ENCODE data around the gene CDO1. TPM values are rescaled to one million over a fixed set of nuclear protein-coding genes. Genes with fewer than 3 reads are reported as not detected.

The CDO1 gene
- polyA plus RNA-seq, 1 donor (not counting 4 experiments of a cell fraction or from before 2014, with no cell fraction given), result not detected

DNA sequence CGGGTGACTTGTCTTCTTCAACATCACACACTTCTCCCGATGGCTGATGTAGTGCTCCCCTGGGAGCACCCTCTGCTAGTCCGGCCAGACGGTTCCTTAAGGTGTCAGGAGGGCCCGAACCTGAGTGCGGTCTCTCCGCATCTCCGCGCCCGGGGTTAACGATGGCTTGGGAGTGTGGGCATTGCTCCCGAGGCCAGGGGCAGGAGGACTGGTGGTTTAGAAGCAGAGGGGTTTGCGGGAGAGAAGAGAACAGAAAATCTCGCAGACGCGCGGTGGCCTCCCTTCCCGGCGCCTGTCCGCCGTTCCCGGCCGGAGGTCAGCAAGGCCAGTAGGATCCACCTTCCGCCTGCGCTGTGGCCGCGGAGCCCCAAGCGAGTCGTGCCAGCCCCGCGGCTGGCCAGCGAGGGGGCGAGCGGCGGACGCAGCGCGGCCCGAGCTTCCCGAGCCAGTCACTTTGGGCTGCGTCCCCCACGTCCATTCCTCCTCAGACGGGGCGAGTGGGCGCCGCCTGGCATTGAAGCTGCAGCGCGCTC lies 700 bp downstream of the CDO1 start:
- FAIRE-seq, result no peak
- no peaks in the 10 kb centered on the region for H3K79me2 ChIP-seq (ENCODE audit: control insufficient read depth, insufficient read depth, low read length)
- H3K27me3 ChIP-seq (ENCODE audit: control insufficient read depth, extremely low read depth, insufficient read depth, low read length), result peaks cover 50% of the 10 kb centered on the region
- no peaks in the 10 kb centered on the region for H4K20me1 ChIP-seq (ENCODE audit: control insufficient read depth, extremely low read depth, insufficient read depth, low read length)
- H3K9me3 ChIP-seq (ENCODE audit: control insufficient read depth, low read depth, low read length), result no peaks in the 10 kb centered on the region
- H3K9ac ChIP-seq (ENCODE audit: control insufficient read depth, extremely low read depth, insufficient read depth, low read length), result no peak overlapping the region
- H3K4me3 ChIP-seq (ENCODE audit: control insufficient read depth in 2 of 3, extremely low read depth in 1 of 3, insufficient read depth in 2 of 3, low read depth in 1 of 3, low read length in 3 of 3), result peak overlapping the region in 2 of 3 experiments; percentile 22 to 46
- dilution Hi-C loops (cut with MboI; ENCODE audit: extremely low pct_ligation_motif_present, low sequenced_read_pairs), result no loop called here
- no peak overlapping the region for H3K27ac ChIP-seq (ENCODE audit: control insufficient read depth, insufficient read depth, low read length)
- H3K9me1 ChIP-seq (ENCODE audit: control insufficient read depth, extremely low read depth, insufficient read depth, low read length), result no peaks in the 10 kb centered on the region
- H3K36me3 ChIP-seq (ENCODE audit: control insufficient read depth in 2 of 2, extremely low read depth in 1 of 2, insufficient read depth in 2 of 2, low read length in 2 of 2), result no peaks in the 10 kb centered on the region
- H3K4me1 ChIP-seq (ENCODE audit: control insufficient read depth, extremely low read depth, insufficient read depth, low read length), result no peaks in the 10 kb centered on the region
- TF ChIP-seq EZH2 (IDR thresholded peaks at IDR 0.05; ENCODE audit: low read length), result no peak
- no peak for TF ChIP-seq CTCF (optimal IDR thresholded peaks at IDR 0.05 in 1 of 3, IDR thresholded peaks at IDR 0.05 in 1 of 3, conservative IDR thresholded peaks at IDR 0.05 in 1 of 3; ENCODE audit: extremely low read depth in 1 of 3, insufficient read depth in 2 of 3, low read length in 3 of 3)
- H2AFZ ChIP-seq (ENCODE audit: control insufficient read depth, low read length), result peak overlapping the region; percentile 43
- peak overlapping the region; percentile 65 for H3K4me2 ChIP-seq (ENCODE audit: control insufficient read depth, extremely low read depth, insufficient read depth, low read depth, low read length)
- no peak for DNase-seq (ENCODE audit: low read depth, low spot score)

- FAIRE-seq (no peak), DNase-seq (ENCODE audit: low read depth, low spot score) (no peak)
- no peak overlapping the region for H3K27ac ChIP-seq (ENCODE audit: control insufficient read depth, insufficient read depth, low read length)
- peaks cover 47% of the 10 kb centered on the region for H3K27me3 ChIP-seq (ENCODE audit: control insufficient read depth, extremely low read depth, insufficient read depth, low read length)
- H3K36me3 ChIP-seq (ENCODE audit: control insufficient read depth in 2 of 2, extremely low read depth in 1 of 2, insufficient read depth in 2 of 2, low read length in 2 of 2), result no peaks in the 10 kb centered on the region
- no peaks in the 10 kb centered on the region for H3K4me1 ChIP-seq (ENCODE audit: control insufficient read depth, extremely low read depth, insufficient read depth, low read length)
- H3K4me3 ChIP-seq (ENCODE audit: control insufficient read depth in 2 of 3, extremely low read depth in 1 of 3, insufficient read depth in 2 of 3, low read depth in 1 of 3, low read length in 3 of 3), result no peak overlapping the region
- H3K9ac ChIP-seq (ENCODE audit: control insufficient read depth, extremely low read depth, insufficient read depth, low read length), result no peak overlapping the region
- H3K4me2 ChIP-seq (ENCODE audit: control insufficient read depth, extremely low read depth, insufficient read depth, low read depth, low read length), result no peak overlapping the region
- no peaks in the 10 kb centered on the region for H3K9me3 ChIP-seq (ENCODE audit: control insufficient read depth, low read depth, low read length)
- no peaks in the 10 kb centered on the region for H4K20me1 ChIP-seq (ENCODE audit: control insufficient read depth, extremely low read depth, insufficient read depth, low read length)
- no peaks in the 10 kb centered on the region for H3K9me1 ChIP-seq (ENCODE audit: control insufficient read depth, extremely low read depth, insufficient read depth, low read length)
- no peak overlapping the region for H2AFZ ChIP-seq (ENCODE audit: control insufficient read depth, low read length)
- dilution Hi-C loops (cut with MboI; ENCODE audit: extremely low pct_ligation_motif_present, low sequenced_read_pairs), result no loop called here
- TF ChIP-seq CTCF (optimal IDR thresholded peaks at IDR 0.05 in 1 of 3, IDR thresholded peaks at IDR 0.05 in 1 of 3, conservative IDR thresholded peaks at IDR 0.05 in 1 of 3; ENCODE audit: extremely low read depth in 1 of 3, insufficient read depth in 2 of 3, low read length in 3 of 3) (no peak), EZH2 (IDR thresholded peaks at IDR 0.05; ENCODE audit: low read length) (peak; percentile 45)
- no peaks in the 10 kb centered on the region for H3K79me2 ChIP-seq (ENCODE audit: control insufficient read depth, insufficient read depth, low read length)
Measured at GRCh38 chr5:115815006-115815692, 1.3 kb downstream of the CDO1 start.
